GM12872 (cell line): ENCODE results near the gene BCAM.

ENCODE experiments used
- TF ChIP-seq, protein P1 (sequence below): IDR thresholded peaks from 3 replicates; pipeline ENCODE4 v1.5.1; 2011; ENCODE audit warnings: low read depth, mild to moderate bottlenecking, low read length, moderate library complexity; ENCODE audit not compliant: insufficient read depth

The BCAM gene

DNA sequence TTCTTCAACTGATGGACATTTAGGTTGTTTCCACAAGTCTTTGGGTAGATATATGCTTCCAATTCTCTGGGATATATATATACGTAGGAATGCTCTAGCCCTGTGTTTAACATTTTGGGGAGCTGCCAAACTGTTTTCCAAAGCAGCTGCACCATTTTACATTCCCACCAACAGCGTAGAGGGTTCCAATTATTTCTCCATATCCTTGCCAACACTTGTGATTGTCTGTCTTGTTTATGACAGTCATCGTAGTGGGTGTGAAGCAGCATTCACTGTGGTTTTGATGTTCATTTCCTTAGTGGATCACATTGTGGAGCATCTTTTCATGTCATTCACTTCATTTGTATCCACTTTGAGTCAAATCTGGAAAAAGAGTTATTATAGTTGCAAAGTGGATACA is 35.9 kb upstream of the BCAM start:
- TF ChIP-seq, protein P1, sequence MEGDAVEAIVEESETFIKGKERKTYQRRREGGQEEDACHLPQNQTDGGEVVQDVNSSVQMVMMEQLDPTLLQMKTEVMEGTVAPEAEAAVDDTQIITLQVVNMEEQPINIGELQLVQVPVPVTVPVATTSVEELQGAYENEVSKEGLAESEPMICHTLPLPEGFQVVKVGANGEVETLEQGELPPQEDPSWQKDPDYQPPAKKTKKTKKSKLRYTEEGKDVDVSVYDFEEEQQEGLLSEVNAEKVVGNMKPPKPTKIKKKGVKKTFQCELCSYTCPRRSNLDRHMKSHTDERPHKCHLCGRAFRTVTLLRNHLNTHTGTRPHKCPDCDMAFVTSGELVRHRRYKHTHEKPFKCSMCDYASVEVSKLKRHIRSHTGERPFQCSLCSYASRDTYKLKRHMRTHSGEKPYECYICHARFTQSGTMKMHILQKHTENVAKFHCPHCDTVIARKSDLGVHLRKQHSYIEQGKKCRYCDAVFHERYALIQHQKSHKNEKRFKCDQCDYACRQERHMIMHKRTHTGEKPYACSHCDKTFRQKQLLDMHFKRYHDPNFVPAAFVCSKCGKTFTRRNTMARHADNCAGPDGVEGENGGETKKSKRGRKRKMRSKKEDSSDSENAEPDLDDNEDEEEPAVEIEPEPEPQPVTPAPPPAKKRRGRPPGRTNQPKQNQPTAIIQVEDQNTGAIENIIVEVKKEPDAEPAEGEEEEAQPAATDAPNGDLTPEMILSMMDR = no peak

DNA sequence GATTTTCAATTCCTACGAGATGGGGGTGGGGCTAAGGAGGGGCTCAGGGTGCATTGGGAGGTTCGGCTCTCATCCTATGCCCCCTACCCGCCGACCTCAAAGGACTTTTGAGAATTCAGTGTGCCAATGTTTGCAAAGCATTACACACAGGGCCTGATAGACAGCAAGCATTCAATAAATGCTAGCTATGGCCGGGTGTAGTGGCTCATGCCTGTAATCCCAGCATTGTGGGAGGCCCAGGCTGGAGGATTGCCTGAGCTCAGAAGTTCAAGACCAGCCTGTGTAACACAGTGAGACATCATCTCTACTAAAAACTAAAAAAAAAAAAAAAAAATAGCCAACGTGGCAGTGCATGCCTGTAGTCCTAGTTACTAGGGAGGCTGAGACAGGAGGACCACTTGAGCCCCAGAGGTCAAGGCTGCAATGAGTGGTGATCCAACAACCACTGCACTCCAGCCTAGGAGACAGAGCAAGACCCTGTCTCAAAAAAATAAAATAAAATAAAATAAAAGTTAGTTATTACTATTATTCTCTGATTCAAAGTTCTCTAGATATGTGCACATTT is 33.1 kb upstream of the BCAM start:
- TF ChIP-seq, protein P1 = no peak

DNA sequence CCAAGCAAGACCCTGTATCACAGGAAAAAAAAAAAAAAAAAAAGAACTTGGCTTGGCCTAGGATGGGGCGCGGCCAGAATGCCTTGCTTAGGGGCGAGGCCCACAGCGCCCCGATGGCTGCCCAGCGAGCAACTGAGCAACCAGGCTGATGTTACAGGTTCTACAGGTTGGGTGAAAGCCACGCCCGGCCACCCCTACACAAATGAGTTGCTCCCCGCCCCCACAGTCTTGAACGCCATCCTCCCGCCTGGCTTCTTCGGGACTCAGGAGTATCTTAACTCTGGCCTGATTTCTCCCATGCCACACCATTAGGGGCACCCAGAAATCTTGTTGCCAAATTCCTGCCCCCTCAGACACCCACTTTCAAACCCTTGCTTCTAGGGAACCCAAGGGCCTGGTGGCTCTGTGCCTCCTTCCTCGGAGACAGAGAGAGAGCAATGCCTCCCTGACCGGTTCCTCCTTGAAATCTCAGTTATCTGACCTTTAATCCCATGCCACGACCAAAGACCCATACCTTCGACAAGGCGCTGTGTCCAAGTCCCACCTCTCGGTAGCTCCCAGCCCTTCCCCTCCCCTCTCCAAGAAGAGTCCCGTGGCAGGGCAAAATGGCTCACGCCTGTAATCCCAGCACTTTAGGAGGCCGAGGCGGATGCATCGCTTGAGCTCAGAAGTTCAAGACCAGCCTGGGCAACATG is 32.4 kb upstream of the BCAM start:
- TF ChIP-seq, protein P1 = no peak

DNA sequence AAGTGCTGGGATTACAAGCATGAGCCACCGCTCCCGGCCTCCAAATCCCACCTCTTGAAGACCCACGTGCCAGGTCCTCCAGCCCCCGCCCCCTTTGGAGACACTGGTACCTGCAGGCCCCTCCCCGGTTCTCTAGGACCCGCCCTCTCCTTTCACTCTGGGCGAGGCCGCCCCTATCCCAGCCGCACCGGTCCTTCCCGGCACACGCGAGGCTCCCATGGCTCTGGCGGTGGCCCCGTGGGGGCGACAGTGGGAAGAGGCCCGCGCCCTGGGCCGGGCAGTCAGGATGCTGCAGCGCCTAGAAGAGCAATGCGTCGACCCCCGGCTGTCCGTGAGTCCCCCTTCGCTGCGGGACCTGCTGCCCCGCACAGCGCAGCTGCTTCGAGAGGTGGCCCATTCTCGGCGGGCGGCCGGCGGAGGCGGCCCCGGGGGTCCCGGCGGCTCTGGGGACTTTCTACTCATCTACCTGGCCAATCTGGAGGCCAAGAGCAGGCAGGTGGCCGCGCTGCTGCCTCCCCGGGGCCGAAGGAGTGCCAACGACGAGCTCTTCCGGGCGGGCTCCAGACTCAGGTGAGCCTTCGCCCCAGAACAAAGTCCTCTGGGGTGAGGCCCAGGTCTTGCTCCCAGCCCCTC is 31.1 kb upstream of the BCAM start, which contains the start of gene CBLC:
Gene CBLC, plus strand, starts transcription at position 176 of the 633 bp plus-strand sequence. Its CDS starts 42 bp downstream, at position 218.
- TF ChIP-seq, protein P1 = no peak

DNA sequence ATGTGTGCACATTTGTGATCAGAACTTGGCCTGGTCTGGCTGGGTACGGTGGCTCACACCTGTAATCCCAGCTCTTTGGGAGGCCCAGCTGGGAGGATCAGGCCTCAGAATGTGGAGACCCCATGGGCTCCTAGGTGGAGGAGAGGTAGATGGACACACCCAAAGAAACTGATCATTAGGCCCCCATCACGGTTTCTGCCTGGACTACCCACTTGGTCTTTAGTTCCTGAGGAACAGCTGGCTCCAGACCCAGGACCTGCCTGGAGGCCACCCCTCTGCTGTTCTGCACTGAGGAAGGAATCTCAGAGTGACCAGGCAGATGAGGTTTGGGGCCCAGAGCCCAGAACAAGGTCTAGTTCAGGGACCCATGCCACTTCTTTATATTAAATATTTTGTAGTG is 29.8 kb upstream of the BCAM start:
- TF ChIP-seq, protein P1 = no peak

DNA sequence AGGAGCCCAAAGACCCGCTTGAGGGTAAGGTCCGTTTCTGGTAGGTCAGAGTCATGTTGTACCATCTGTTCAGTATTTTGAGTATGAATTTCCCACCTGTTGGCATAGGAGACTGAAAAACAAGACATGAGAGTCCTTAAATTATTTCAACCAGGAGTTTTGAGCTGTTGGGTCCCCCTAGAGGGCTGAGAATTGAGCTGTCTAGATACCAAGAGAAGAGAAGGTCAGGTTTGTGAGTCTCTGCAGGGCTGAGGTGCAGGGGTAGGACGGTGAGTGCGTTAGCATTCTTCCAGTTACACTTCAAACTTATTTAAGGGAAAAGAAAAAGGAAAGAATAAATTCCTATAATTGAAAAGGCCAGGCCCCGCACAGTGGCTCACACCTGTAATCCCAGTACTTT is 26.2 kb upstream of the BCAM start:
- TF ChIP-seq, protein P1 = no peak

DNA sequence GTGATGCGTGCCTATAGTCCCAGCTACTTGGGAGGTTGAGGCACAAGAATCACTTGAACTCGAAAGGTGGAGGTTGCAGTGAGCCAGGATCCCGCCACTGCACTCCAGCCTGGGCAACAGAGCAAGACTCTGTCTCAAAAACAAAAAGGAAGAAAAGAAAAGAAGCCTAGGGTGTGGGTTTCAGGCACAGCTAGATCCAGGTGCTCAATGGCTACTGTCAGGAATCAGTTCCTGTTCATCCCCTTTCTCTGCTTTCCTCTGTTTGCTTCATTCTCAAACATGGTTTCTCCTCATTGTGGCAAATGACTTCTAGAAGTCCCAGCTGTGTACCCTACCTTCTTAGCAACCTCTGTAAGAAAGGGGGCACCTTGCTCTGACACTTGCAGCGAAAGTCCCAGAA is 25.4 kb upstream of the BCAM start:
- TF ChIP-seq, protein P1 = no peak
